GM18520 (cell line): Measurements from ENCODE around the gene KRT12.
"Not testable (repeated sequence)": the region's sequence is repeated elsewhere in the genome, so short reads cannot be mapped to it uniquely, and the experiment has no call there.

ENCODE experiments used
- ATAC-seq: cut with Tn5 transposase; IDR thresholded peaks from one replicate; pipeline ENCODE4 v1.9.1; 2021; ENCODE audit not compliant: unreplicated experiment

The KRT12 gene

GRCh38 chr17:40884708-40885512 lies 17.9 kb upstream of the KRT12 start, which contains the start of gene KRT20:
KRT20 (minus strand) TSS chr17:40885242; CDS start chr17:40885185, 57 bp downstream.
- ATAC-seq = no peak

- ATAC-seq = no peak
Observed at GRCh38 chr17:40883626-40884334, 16.8 kb upstream of the KRT12 start.

- ATAC-seq = no peak
Observed at GRCh38 chr17:40883031-40883430, 16.0 kb upstream of the KRT12 start.

- ATAC-seq = no peak
Observed at GRCh38 chr17:40879026-40879425, 12.0 kb upstream of the KRT12 start.

GRCh38 chr17:40878044-40878443 lies 11.0 kb upstream of the KRT12 start:
- no peak for ATAC-seq

GRCh38 chr17:40873801-40874200 lies 6.8 kb upstream of the KRT12 start:
- no peak for ATAC-seq

- ATAC-seq = no peak
Observed at GRCh38 chr17:40873255-40873654, 6.2 kb upstream of the KRT12 start.

GRCh38 chr17:40872416-40872815 lies 5.4 kb upstream of the KRT12 start:
- ATAC-seq = no peak

GRCh38 chr17:40871316-40871715 lies 4.3 kb upstream of the KRT12 start:
- no peak for ATAC-seq

- ATAC-seq = no peak
Observed at GRCh38 chr17:40870136-40870535, 3.1 kb upstream of the KRT12 start.

- ATAC-seq = no peak
Observed at GRCh38 chr17:40864661-40865390, 2.2 kb downstream of the KRT12 start.

GRCh38 chr17:40862985-40863733 lies 3.9 kb downstream of the KRT12 start:
- ATAC-seq = no peak

GRCh38 chr17:40859536-40859935 lies 7.5 kb downstream of the KRT12 start:
- no peak for ATAC-seq

- ATAC-seq = not testable (repeated sequence)
Observed at GRCh38 chr17:40858667-40859066, 8.4 kb downstream of the KRT12 start.

GRCh38 chr17:40857535-40857934 lies 9.5 kb downstream of the KRT12 start:
- ATAC-seq = no peak

GRCh38 chr17:40854175-40854814 lies 12.7 kb downstream of the KRT12 start:
- ATAC-seq = no peak

- ATAC-seq = no peak
Observed at GRCh38 chr17:40852364-40852763, 14.7 kb downstream of the KRT12 start.

- no peak for ATAC-seq
Observed at GRCh38 chr17:40850293-40850972, 16.6 kb downstream of the KRT12 start.

- no peak for ATAC-seq
Observed at GRCh38 chr17:40849723-40850122, 17.3 kb downstream of the KRT12 start.
